Measurements from ENCODE around the gene SORCS3.

The SORCS3 gene

DNA sequence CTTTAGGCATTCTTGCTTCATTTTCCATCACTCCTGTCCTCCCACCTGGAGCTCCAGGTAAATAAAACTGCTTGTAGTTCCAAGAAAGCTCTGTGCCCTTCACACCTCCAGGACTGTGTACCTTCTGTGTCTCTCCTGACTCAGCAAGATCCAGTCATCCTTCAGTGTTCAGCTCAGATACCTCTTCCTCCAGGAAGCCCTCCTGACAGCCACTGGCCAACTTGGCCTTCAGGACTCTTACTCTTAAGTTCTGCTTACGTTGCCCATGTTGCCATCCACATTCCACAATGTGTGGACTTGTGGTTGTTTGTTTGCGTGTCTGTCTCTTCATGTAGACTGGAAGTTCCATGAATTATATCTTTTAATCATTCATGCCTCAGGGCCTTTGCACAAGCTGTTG lies 48.0 kb downstream of the SORCS3 start:
- H3K27ac ChIP-seq (ENCODE audit: low read depth, low read length), result no peak overlapping the region
- no peaks in the 10 kb centered on the region for H3F3A ChIP-seq (ENCODE audit: control insufficient read depth, insufficient read depth)
- H3K27me3 ChIP-seq (ENCODE audit: control insufficient read depth, low read length), result no peaks in the 10 kb centered on the region
- no peaks in the 10 kb centered on the region for H3K9me2 ChIP-seq (replicated peaks; ENCODE audit: control insufficient read depth, low read length)
- H3K79me2 ChIP-seq (ENCODE audit: control insufficient read depth, low read length), result no peaks in the 10 kb centered on the region
- H3K4me3 ChIP-seq (ENCODE audit: low read length), result no peak overlapping the region
- H3K9me3 ChIP-seq (ENCODE audit: control insufficient read depth, insufficient read depth, low read length), result no peaks in the 10 kb centered on the region
- no peaks in the 10 kb centered on the region for H3K4me1 ChIP-seq (ENCODE audit: control insufficient read depth, low read length)
- H3K36me3 ChIP-seq (ENCODE audit: control insufficient read depth, low read length), result no peaks in the 10 kb centered on the region
- H4K20me1 ChIP-seq (ENCODE audit: control insufficient read depth, insufficient read depth, low read depth, low read length), result no peaks in the 10 kb centered on the region
- TF ChIP-seq CTCF (IDR thresholded peaks at IDR 0.05; ENCODE audit: low read depth, low read length, poor library complexity, severe bottlenecking) (no peak), EZH2phosphoT487 (IDR thresholded peaks at IDR 0.05; ENCODE audit: borderline replicate concordance, low read length) (no peak)
- no peak overlapping the region for H3K4me2 ChIP-seq (ENCODE audit: low read length)

- H3K27ac ChIP-seq (ENCODE audit: low read depth, low read length), result no peak overlapping the region
- no peaks in the 10 kb centered on the region for H3F3A ChIP-seq (ENCODE audit: control insufficient read depth, insufficient read depth)
- H3K36me3 ChIP-seq (ENCODE audit: control insufficient read depth, low read length), result no peaks in the 10 kb centered on the region
- H3K9me2 ChIP-seq (replicated peaks; ENCODE audit: control insufficient read depth, low read length), result no peaks in the 10 kb centered on the region
- no peaks in the 10 kb centered on the region for H4K20me1 ChIP-seq (ENCODE audit: control insufficient read depth, insufficient read depth, low read depth, low read length)
- no peaks in the 10 kb centered on the region for H3K79me2 ChIP-seq (ENCODE audit: control insufficient read depth, low read length)
- TF ChIP-seq EZH2phosphoT487 (IDR thresholded peaks at IDR 0.05; ENCODE audit: borderline replicate concordance, low read length), result no peak
- TF ChIP-seq CTCF (IDR thresholded peaks at IDR 0.05; ENCODE audit: low read depth, low read length, poor library complexity, severe bottlenecking), result no peak
- no peaks in the 10 kb centered on the region for H3K27me3 ChIP-seq (ENCODE audit: control insufficient read depth, low read length)
- H3K9me3 ChIP-seq (ENCODE audit: control insufficient read depth, insufficient read depth, low read length), result no peaks in the 10 kb centered on the region
- H3K4me2 ChIP-seq (ENCODE audit: low read length), result no peak overlapping the region
- H3K4me3 ChIP-seq (ENCODE audit: low read length), result no peak overlapping the region
- H3K4me1 ChIP-seq (ENCODE audit: control insufficient read depth, low read length), result no peaks in the 10 kb centered on the region
These were observed 48.5 kb downstream of the SORCS3 start for GRCh38 chr10:104689547-104689946.

- H3K4me3 ChIP-seq (ENCODE audit: low read length), result no peak overlapping the region
- no peaks in the 10 kb centered on the region for H4K20me1 ChIP-seq (ENCODE audit: control insufficient read depth, insufficient read depth, low read depth, low read length)
- no peak for TF ChIP-seq CTCF (IDR thresholded peaks at IDR 0.05; ENCODE audit: low read depth, low read length, poor library complexity, severe bottlenecking)
- TF ChIP-seq EZH2phosphoT487 (IDR thresholded peaks at IDR 0.05; ENCODE audit: borderline replicate concordance, low read length), result no peak
- H3K9me2 ChIP-seq (replicated peaks; ENCODE audit: control insufficient read depth, low read length), result no peaks in the 10 kb centered on the region
- H3K27me3 ChIP-seq (ENCODE audit: control insufficient read depth, low read length), result no peaks in the 10 kb centered on the region
- no peak overlapping the region for H3K27ac ChIP-seq (ENCODE audit: low read depth, low read length)
- no peaks in the 10 kb centered on the region for H3F3A ChIP-seq (ENCODE audit: control insufficient read depth, insufficient read depth)
- H3K36me3 ChIP-seq (ENCODE audit: control insufficient read depth, low read length), result no peaks in the 10 kb centered on the region
- no peaks in the 10 kb centered on the region for H3K79me2 ChIP-seq (ENCODE audit: control insufficient read depth, low read length)
- H3K9me3 ChIP-seq (ENCODE audit: control insufficient read depth, insufficient read depth, low read length), result no peaks in the 10 kb centered on the region
- H3K4me1 ChIP-seq (ENCODE audit: control insufficient read depth, low read length), result no peaks in the 10 kb centered on the region
- H3K4me2 ChIP-seq (ENCODE audit: low read length), result no peak overlapping the region
These were observed 49.0 kb downstream of the SORCS3 start for GRCh38 chr10:104690101-104690500.

GRCh38 chr10:104690959-104691358 lies 49.9 kb downstream of the SORCS3 start:
- Histone ChIP-seq H3K9me3 (ENCODE audit: control insufficient read depth, insufficient read depth, low read length) (no peaks in the 10 kb centered on the region), H3K9me2 (replicated peaks; ENCODE audit: control insufficient read depth, low read length) (no peaks in the 10 kb centered on the region), H3K27me3 (ENCODE audit: control insufficient read depth, low read length) (no peaks in the 10 kb centered on the region), H3K79me2 (ENCODE audit: control insufficient read depth, low read length) (no peaks in the 10 kb centered on the region), H3K4me3 (ENCODE audit: low read length) (no peak overlapping the region), H3K4me2 (ENCODE audit: low read length) (no peak overlapping the region), H3K4me1 (ENCODE audit: control insufficient read depth, low read length) (no peaks in the 10 kb centered on the region), H3K27ac (ENCODE audit: low read depth, low read length) (no peak overlapping the region), H3F3A (ENCODE audit: control insufficient read depth, insufficient read depth) (no peaks in the 10 kb centered on the region), H4K20me1 (ENCODE audit: control insufficient read depth, insufficient read depth, low read depth, low read length) (no peaks in the 10 kb centered on the region), H3K36me3 (ENCODE audit: control insufficient read depth, low read length) (no peaks in the 10 kb centered on the region)
- no peak for TF ChIP-seq EZH2phosphoT487 (IDR thresholded peaks at IDR 0.05; ENCODE audit: borderline replicate concordance, low read length)
